ENCODE data around the gene LHFPL2.

DNA sequence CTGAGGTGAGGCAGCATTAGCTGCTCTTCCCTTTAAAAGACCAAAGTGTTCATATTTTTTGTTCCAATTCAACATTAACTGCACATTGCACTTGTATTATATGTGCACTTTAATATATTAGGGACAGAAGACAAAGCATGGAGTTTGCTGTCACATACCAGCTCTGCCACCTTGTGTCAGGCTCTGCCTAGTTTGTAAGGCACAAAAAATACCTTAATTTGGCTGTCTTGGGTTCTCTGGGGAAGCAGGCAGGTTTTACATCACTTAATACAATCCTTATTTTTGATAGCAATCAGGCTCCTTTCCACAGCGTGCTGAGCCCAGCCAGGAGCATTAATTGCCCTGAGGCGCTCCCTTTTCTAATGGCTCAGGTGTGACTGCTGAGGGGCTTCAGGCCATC, 156.3 kb downstream of the LHFPL2 start:
- TF ChIP-seq, protein P1, sequence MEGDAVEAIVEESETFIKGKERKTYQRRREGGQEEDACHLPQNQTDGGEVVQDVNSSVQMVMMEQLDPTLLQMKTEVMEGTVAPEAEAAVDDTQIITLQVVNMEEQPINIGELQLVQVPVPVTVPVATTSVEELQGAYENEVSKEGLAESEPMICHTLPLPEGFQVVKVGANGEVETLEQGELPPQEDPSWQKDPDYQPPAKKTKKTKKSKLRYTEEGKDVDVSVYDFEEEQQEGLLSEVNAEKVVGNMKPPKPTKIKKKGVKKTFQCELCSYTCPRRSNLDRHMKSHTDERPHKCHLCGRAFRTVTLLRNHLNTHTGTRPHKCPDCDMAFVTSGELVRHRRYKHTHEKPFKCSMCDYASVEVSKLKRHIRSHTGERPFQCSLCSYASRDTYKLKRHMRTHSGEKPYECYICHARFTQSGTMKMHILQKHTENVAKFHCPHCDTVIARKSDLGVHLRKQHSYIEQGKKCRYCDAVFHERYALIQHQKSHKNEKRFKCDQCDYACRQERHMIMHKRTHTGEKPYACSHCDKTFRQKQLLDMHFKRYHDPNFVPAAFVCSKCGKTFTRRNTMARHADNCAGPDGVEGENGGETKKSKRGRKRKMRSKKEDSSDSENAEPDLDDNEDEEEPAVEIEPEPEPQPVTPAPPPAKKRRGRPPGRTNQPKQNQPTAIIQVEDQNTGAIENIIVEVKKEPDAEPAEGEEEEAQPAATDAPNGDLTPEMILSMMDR (IDR thresholded peaks at IDR 0.05; ENCODE audit: low read depth, low read length, poor library complexity, severe bottlenecking): no peak
- TF ChIP-seq EZH2phosphoT487 (IDR thresholded peaks at IDR 0.05; ENCODE audit: borderline replicate concordance, low read length): no peak
